GM12878 (cell line): ENCODE results near the gene RRP36. TPM values are rescaled to one million over a fixed set of nuclear protein-coding genes. Genes with fewer than 3 reads are reported as not detected.

ENCODE experiments used
- ATAC-seq: fragments of 200-7000 bp; cut with Tn5 transposase; 3 replicates; pipeline ENCODE4 v1.9.1; 2020; ENCODE audit warnings: mild to moderate bottlenecking, moderate library complexity
- BruUV-seq: library from RNA; stranded (reverse); fragments of 400-500 nt; replicated peaks from 2 replicates; lab custom pipeline; 2021; lab: Mats Ljungman, UMichigan
- CTCF ChIA-PET: fragments of 300-600 bp; sonication (Branson Sonifier 250); formaldehyde crosslinking; extraction: SDS; loops from one replicate; lab custom pipeline; 2021; ENCODE audit warnings: inconsistent platforms; lab: Yijun Ruan, JAX
- POLR2A ChIA-PET: fragments of 350-600 bp; formaldehyde crosslinking; extraction: SDS; loops from one replicate; lab custom pipeline; 2021; ENCODE audit warnings: inconsistent platforms; lab: Charles Lee
- RAD21 ChIA-PET: fragments of 300-600 bp; sonication (Branson Sonifier 250); formaldehyde crosslinking; loops from one replicate; lab custom pipeline; 2023; ENCODE audit warnings: antibody characterized with exemption; ENCODE audit not compliant: unreplicated experiment; lab: Charles Lee
- SMC1A ChIA-PET: fragments of 300-600 bp; sonication (Branson Sonifier 250); formaldehyde crosslinking; loops from one replicate; lab custom pipeline; 2023; ENCODE audit not compliant: unreplicated experiment, uncharacterized antibody; lab: Charles Lee
- DNase-seq: peaks from one replicate; pipeline ENCODE4 v3.0.0-alpha.2; 2011; ENCODE audit warnings: low read depth, low spot score
- FAIRE-seq: peaks from 3 replicates; lab custom pipeline; 2011; peaks lifted over from hg19 to GRCh38; lab: Jason Lieb, UNC
- H2AFZ ChIP-seq: 2 replicates; pipeline ENCODE4 v1.6.0; 2011; ENCODE audit warnings: low read depth, low read length, control low read depth; ENCODE audit not compliant: control insufficient read depth
- H3K27ac ChIP-seq: 2 replicates; pipeline ENCODE4 v1.5.1; 2011; ENCODE audit warnings: control low read depth; ENCODE audit not compliant: control insufficient read depth, insufficient read depth
- H3K27me3 ChIP-seq, 2 experiments: replicated peaks in 1 of 2; 2 replicates each; pipeline versions ENCODE4 v1.6.0 to v1.6.1; 2011; ENCODE audit warnings: low read length in 1 of 2; ENCODE audit not compliant: control insufficient read depth in 2 of 2, insufficient read depth in 2 of 2
- H3K36me3 ChIP-seq, 2 experiments: 2 replicates each; pipeline ENCODE4 v1.5.1; 2011; ENCODE audit warnings: low read length in 1 of 2; ENCODE audit not compliant: control insufficient read depth in 2 of 2, insufficient read depth in 2 of 2
- H3K4me1 ChIP-seq: 2 replicates; pipeline ENCODE4 v1.6.1; 2011; ENCODE audit warnings: mild to moderate bottlenecking, low read length, moderate library complexity, mixed read lengths; ENCODE audit not compliant: control insufficient read depth, insufficient read depth
- H3K4me2 ChIP-seq: 2 replicates; pipeline ENCODE4 v1.6.0; 2011; ENCODE audit warnings: control low read depth; ENCODE audit not compliant: control insufficient read depth, insufficient read depth
- H3K4me3 ChIP-seq: fragments of 200-600 bp; sonication (generic); 2 replicates; pipeline ENCODE4 v1.5.1; 2016
- H3K79me2 ChIP-seq: 2 replicates; pipeline ENCODE4 v1.6.0; 2011; ENCODE audit warnings: low read length; ENCODE audit not compliant: control insufficient read depth, insufficient read depth
- H3K9ac ChIP-seq: 2 replicates; pipeline ENCODE4 v1.8.0; 2011; ENCODE audit warnings: low read length, control low read depth, mixed read lengths; ENCODE audit not compliant: control insufficient read depth, insufficient read depth
- H3K9me3 ChIP-seq: replicated peaks from 3 replicates; pipeline ENCODE4 v1.5.1; 2011; ENCODE audit warnings: mild to moderate bottlenecking, low read length; ENCODE audit not compliant: control insufficient read depth, insufficient read depth
- H4K20me1 ChIP-seq: 2 replicates; pipeline ENCODE4 v1.6.0; 2011; ENCODE audit not compliant: control insufficient read depth, insufficient read depth
- BHLHE40 ChIP-seq, 2 experiments: fragments of 450-650 bp in 1 of 2; IDR thresholded peaks; 2 replicates each; pipeline ENCODE4 v1.6.1; 2011 to 2017; ENCODE audit warnings: low read depth in 2 of 2, borderline replicate concordance in 1 of 2, improper control_type of control experiment in 1 of 2, low read length in 1 of 2, mild to moderate bottlenecking in 1 of 2
- EGR1 ChIP-seq, 2 experiments: IDR thresholded peaks; 1 replicate in 1 of 2; 2 replicates in 1 of 2; pipeline ENCODE4 v1.6.1; 2011 to 2012; ENCODE audit warnings: low read depth in 2 of 2, low read length in 2 of 2, borderline replicate concordance in 1 of 2, mild to moderate bottlenecking in 1 of 2, moderate library complexity in 1 of 2
- ETV6 ChIP-seq, 2 experiments: fragments of 450-650 bp in 1 of 2; IDR thresholded peaks in 1 of 2; conservative IDR thresholded peaks in 1 of 2; 2 replicates each; pipeline ENCODE4 v1.6.1; 2014; ENCODE audit warnings: antibody characterized with exemption in 1 of 2, borderline replicate concordance in 1 of 2, low read depth in 1 of 2, mild to moderate bottlenecking in 1 of 2, moderate library complexity in 1 of 2
- ZSCAN29 ChIP-seq: fragments of 450-650 bp; IDR thresholded peaks from 2 replicates; pipeline ENCODE4 v1.6.1; 2017; ENCODE audit warnings: mild to moderate bottlenecking, moderate library complexity
- WGBS: methylation state at CpG from one replicate; pipeline ENCODE4 v1.1.6; 2016; ENCODE audit warnings: low lambda C conversion rate; ENCODE audit not compliant: insufficient replicate concordance, insufficient coverage; ENCODE audit errors: missing lambda C conversion rate; 5-methylcytosine and 5-hydroxymethylcytosine counted together
- in situ Hi-C: fragments of 300-500 bp; cut with MboI; formaldehyde crosslinking; loops from 9 replicates; pipeline ENCODE4 v1.14.3; 2018; ENCODE audit warnings: mixed read lengths
- intact Hi-C: fragments of 100-400 bp; cut with micrococcal nuclease; formaldehyde crosslinking; loops from one replicate; pipeline ENCODE4 v1.14.2; 2022; ENCODE audit not compliant: unreplicated experiment
- polyA plus RNA-seq, 11 experiments: library from polyadenylated mRNA; depleted of rRNA in 4 of 11; unstranded in 6 of 11; stranded (reverse) in 5 of 11; fragments of >200 nt; fragmentation: Nextera tagmentation in 4 of 11; fragmentation: Illumina TruSeq in 1 of 11; extraction: Ambion mirVana in 4 of 11; extraction: Trizol in 1 of 11; gene quantifications; 1 replicate in 1 of 11; 2 replicates in 10 of 11; pipeline versions ENCODE4 v1.2.1 to v1.2.3, GENCODE V29; 2011 to 2016; ENCODE audit warnings: inconsistent platforms in 2 of 11, missing spikeins in 2 of 11, low read depth in 1 of 11
- total RNA-seq, 4 experiments: library from RNA; depleted of rRNA in 3 of 4; stranded (reverse); fragments of >200 nt in 3 of 4; fragmentation: Illumina TruSeq in 1 of 4; extraction: Trizol in 1 of 4; gene quantifications; 2 replicates each; pipeline versions ENCODE4 v1.2.1 to v1.2.3, GENCODE V29; 2013 to 2021
- TF ChIP-seq, protein P1 (sequence below): IDR thresholded peaks from 2 replicates; pipeline ENCODE4 v1.6.1; 2012; ENCODE audit warnings: improper control_type of control experiment, low read depth, low read length; ENCODE audit not compliant: insufficient replicate concordance
- TF ChIP-seq, protein P2 (sequence below): IDR thresholded peaks from 2 replicates; pipeline ENCODE4 v1.6.1; 2011; ENCODE audit warnings: borderline replicate concordance, low read depth, mild to moderate bottlenecking, moderate library complexity, mixed read lengths, low read length; ENCODE audit not compliant: insufficient read depth; ENCODE audit errors: extremely low read length
- TF ChIP-seq, protein P3 (sequence below): fragments of 450-650 bp; IDR thresholded peaks from 2 replicates; pipeline ENCODE4 v1.6.1; 2017; ENCODE audit warnings: mild to moderate bottlenecking
- TF ChIP-seq, protein P4 (sequence below): fragments of 450-650 bp; IDR thresholded peaks from 2 replicates; pipeline ENCODE4 v1.6.1; 2018; ENCODE audit warnings: borderline replicate concordance, mild to moderate bottlenecking; ENCODE audit not compliant: partially characterized antibody

Gene RRP36
- total and polyA plus RNA-seq, 10 of the 15 experiments (the other 5 are each of a cell fraction or from before 2014, with no cell fraction given), result 17.6 to 101 (median 69.7) TPM

DNA sequence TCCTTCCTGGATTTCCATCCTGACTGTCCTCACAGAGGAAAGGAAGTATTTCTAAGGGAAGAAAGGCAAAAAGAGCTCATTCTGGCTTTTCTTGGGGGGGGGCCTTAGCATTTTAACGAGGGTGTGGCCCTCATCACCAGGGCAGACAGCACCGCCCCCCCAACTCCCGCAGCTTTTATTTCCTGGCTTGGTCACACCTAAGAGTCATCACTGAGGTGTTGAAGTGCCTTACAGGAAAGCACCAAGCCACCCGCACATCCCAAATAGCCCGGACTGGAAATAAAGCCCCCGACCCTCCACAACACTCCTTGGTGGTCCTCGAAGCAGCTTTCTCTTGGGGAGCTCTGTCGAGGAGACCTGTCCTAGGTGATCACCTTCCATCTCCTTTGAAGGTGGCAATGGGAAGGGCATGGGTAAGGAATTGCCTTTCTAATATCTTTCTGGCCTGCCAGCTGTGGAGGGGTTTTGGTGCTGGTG, 55.9 kb downstream of the RRP36 start (continued):
- TF ChIP-seq, protein P1, sequence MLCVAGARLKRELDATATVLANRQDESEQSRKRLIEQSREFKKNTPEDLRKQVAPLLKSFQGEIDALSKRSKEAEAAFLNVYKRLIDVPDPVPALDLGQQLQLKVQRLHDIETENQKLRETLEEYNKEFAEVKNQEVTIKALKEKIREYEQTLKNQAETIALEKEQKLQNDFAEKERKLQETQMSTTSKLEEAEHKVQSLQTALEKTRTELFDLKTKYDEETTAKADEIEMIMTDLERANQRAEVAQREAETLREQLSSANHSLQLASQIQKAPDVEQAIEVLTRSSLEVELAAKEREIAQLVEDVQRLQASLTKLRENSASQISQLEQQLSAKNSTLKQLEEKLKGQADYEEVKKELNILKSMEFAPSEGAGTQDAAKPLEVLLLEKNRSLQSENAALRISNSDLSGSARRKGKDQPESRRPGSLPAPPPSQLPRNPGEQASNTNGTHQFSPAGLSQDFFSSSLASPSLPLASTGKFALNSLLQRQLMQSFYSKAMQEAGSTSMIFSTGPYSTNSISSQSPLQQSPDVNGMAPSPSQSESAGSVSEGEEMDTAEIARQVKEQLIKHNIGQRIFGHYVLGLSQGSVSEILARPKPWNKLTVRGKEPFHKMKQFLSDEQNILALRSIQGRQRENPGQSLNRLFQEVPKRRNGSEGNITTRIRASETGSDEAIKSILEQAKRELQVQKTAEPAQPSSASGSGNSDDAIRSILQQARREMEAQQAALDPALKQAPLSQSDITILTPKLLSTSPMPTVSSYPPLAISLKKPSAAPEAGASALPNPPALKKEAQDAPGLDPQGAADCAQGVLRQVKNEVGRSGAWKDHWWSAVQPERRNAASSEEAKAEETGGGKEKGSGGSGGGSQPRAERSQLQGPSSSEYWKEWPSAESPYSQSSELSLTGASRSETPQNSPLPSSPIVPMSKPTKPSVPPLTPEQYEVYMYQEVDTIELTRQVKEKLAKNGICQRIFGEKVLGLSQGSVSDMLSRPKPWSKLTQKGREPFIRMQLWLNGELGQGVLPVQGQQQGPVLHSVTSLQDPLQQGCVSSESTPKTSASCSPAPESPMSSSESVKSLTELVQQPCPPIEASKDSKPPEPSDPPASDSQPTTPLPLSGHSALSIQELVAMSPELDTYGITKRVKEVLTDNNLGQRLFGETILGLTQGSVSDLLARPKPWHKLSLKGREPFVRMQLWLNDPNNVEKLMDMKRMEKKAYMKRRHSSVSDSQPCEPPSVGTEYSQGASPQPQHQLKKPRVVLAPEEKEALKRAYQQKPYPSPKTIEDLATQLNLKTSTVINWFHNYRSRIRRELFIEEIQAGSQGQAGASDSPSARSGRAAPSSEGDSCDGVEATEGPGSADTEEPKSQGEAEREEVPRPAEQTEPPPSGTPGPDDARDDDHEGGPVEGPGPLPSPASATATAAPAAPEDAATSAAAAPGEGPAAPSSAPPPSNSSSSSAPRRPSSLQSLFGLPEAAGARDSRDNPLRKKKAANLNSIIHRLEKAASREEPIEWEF, result no peak

DNA sequence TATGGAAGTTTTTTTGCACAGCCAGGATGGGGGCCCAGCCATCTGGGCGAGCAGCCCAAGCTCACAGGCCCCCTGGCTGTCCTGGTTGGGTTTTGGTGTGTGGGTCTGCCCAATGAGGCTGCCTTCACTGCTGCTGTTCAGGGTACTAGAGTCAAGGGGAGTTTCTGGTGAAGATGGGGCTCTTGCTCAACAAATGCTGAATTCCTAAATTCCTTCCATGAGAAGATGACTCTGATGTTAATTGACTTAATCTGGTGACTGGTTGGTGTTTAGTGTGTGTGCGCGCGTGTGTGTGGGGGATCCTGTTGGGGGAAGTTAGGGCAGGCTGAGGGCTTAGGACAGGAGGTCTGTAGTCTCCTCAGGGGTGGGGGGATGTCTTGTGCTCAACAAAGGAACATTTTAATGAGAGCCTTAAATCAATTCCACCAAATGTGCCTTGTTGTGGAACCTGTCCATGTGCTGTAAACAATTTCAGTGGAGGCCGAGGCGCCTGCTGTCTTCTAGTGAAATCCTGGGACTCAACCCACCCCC, 56.6 kb downstream of the RRP36 start:
- 86% methylated on average over 6 of the region's 6 CpGs for WGBS
- ChIA-PET POLR2A (interaction anchor here (0.6 to 1.4 kb wide), 3 partner anchors 8 to 42 kb away, joined by 3 read pairs; no protein-coding TSS in a partner anchor), CTCF (interaction anchor here (1.5 kb wide), 1 partner anchor 66 kb away, joined by 4 read pairs; no protein-coding TSS in a partner anchor), SMC1A (no interaction called here), RAD21 (interaction anchor here (0.9 to 1.5 kb wide), 3 partner anchors 19 to 65 kb away, joined by 3 to 5 read pairs (median 3); no protein-coding TSS in a partner anchor)
- H3K4me2 ChIP-seq, result no peak overlapping the region
- H3K27me3 ChIP-seq, result peaks cover 8 to 12% of the 10 kb centered on the region in 2 experiments; a peak in 3 of 4 replicates
- H3K27ac ChIP-seq, result no peak overlapping the region
- no peak overlapping the region for H3K9ac ChIP-seq
- peaks cover 7% of the 10 kb centered on the region; the same call in 1 of the 2 replicates for H3K4me1 ChIP-seq
- DNase-seq (no peak), FAIRE-seq (no peak), ATAC-seq (no peak)
- no peak overlapping the region for H2AFZ ChIP-seq
- no peaks in the 10 kb centered on the region for H3K9me3 ChIP-seq
- intact Hi-C loops (no loop called here), in situ Hi-C loops (no loop called here)
- no TSS peak for BruUV-seq
- H3K79me2 ChIP-seq, result no peaks in the 10 kb centered on the region
- no peaks in the 10 kb centered on the region for H4K20me1 ChIP-seq
- H3K4me3 ChIP-seq, result no peak overlapping the region
- no peaks in the 10 kb centered on the region for H3K36me3 ChIP-seq
- TF ChIP-seq, protein P2, sequence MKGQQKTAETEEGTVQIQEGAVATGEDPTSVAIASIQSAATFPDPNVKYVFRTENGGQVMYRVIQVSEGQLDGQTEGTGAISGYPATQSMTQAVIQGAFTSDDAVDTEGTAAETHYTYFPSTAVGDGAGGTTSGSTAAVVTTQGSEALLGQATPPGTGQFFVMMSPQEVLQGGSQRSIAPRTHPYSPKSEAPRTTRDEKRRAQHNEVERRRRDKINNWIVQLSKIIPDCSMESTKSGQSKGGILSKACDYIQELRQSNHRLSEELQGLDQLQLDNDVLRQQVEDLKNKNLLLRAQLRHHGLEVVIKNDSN, result no peak
- TF ChIP-seq BHLHE40 (IDR thresholded peaks at IDR 0.05; ENCODE audit: borderline replicate concordance in 1 of 2, low read depth in 2 of 2, low read length in 1 of 2) (no peak), EGR1 (IDR thresholded peaks at IDR 0.05; ENCODE audit: borderline replicate concordance in 1 of 2, low read depth in 2 of 2, low read length in 2 of 2) (no peak), ETV6 (conservative IDR thresholded peaks at IDR 0.05 in 1 of 2, IDR thresholded peaks at IDR 0.05 in 1 of 2; ENCODE audit: borderline replicate concordance in 1 of 2, low read depth in 1 of 2) (no peak), ZSCAN29 (no peak)
- TF ChIP-seq, protein P3, sequence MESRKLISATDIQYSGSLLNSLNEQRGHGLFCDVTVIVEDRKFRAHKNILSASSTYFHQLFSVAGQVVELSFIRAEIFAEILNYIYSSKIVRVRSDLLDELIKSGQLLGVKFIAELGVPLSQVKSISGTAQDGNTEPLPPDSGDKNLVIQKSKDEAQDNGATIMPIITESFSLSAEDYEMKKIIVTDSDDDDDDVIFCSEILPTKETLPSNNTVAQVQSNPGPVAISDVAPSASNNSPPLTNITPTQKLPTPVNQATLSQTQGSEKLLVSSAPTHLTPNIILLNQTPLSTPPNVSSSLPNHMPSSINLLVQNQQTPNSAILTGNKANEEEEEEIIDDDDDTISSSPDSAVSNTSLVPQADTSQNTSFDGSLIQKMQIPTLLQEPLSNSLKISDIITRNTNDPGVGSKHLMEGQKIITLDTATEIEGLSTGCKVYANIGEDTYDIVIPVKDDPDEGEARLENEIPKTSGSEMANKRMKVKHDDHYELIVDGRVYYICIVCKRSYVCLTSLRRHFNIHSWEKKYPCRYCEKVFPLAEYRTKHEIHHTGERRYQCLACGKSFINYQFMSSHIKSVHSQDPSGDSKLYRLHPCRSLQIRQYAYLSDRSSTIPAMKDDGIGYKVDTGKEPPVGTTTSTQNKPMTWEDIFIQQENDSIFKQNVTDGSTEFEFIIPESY, result no peak
- TF ChIP-seq, protein P4, sequence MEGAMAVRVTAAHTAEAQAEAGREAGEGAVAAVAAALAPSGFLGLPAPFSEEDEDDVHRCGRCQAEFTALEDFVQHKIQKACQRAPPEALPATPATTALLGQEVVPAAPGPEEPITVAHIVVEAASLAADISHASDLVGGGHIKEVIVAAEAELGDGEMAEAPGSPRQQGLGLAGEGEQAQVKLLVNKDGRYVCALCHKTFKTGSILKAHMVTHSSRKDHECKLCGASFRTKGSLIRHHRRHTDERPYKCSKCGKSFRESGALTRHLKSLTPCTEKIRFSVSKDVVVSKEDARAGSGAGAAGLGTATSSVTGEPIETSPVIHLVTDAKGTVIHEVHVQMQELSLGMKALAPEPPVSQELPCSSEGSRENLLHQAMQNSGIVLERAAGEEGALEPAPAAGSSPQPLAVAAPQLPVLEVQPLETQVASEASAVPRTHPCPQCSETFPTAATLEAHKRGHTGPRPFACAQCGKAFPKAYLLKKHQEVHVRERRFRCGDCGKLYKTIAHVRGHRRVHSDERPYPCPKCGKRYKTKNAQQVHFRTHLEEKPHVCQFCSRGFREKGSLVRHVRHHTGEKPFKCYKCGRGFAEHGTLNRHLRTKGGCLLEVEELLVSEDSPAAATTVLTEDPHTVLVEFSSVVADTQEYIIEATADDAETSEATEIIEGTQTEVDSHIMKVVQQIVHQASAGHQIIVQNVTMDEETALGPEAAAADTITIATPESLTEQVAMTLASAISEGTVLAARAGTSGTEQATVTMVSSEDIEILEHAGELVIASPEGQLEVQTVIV, result no peak
